Medulla oblongata (tissue), 1 donor: ENCODE data around the gene VPS18.
"Not testable (repeated sequence)": the region's sequence is repeated elsewhere in the genome, so short reads cannot be mapped to it uniquely, and the experiment has no call there.

Source experiments
- DNase-seq: peaks from one replicate; pipeline ENCODE4 v3.0.0-alpha.2; 2015; ENCODE audit errors: extremely low spot score

The VPS18 gene

GRCh38 chr15:40893733-40894680 is at the start of gene VPS18:
VPS18 (plus strand) TSS chr15:40894450; CDS start chr15:40894769, 319 bp downstream.
- peak; percentile 99 for DNase-seq

GRCh38 chr15:40844696-40845030 is 49.6 kb upstream of the VPS18 start:
- DNase-seq: no peak

GRCh38 chr15:40845036-40845435 is 49.2 kb upstream of the VPS18 start:
- no peak for DNase-seq

GRCh38 chr15:40845511-40846284 is 48.6 kb upstream of the VPS18 start:
- no peak for DNase-seq

GRCh38 chr15:40846841-40847222 is 47.4 kb upstream of the VPS18 start:
- DNase-seq: no peak

- DNase-seq: peak; percentile 80
Measured at GRCh38 chr15:40847223-40847961, 46.9 kb upstream of the VPS18 start.

- no peak for DNase-seq
Measured at GRCh38 chr15:40850576-40851112, 43.6 kb upstream of the VPS18 start.

- DNase-seq: no peak
Measured at GRCh38 chr15:40852529-40852928, 41.7 kb upstream of the VPS18 start.

- no peak for DNase-seq
Measured at GRCh38 chr15:40853241-40853890, 40.9 kb upstream of the VPS18 start.

- no peak for DNase-seq
Measured at GRCh38 chr15:40854161-40854560, 40.1 kb upstream of the VPS18 start.

GRCh38 chr15:40855706-40856234 is 38.5 kb upstream of the VPS18 start:
- DNase-seq: no peak

- DNase-seq: no peak
Measured at GRCh38 chr15:40856746-40857145, 37.5 kb upstream of the VPS18 start.

GRCh38 chr15:40857601-40858341 is 36.5 kb upstream of the VPS18 start:
- DNase-seq: peak; percentile 64

- DNase-seq: no peak
Measured at GRCh38 chr15:40858706-40859105, 35.5 kb upstream of the VPS18 start.

- DNase-seq: peak; percentile 64
Measured at GRCh38 chr15:40859206-40859851, 34.9 kb upstream of the VPS18 start.

GRCh38 chr15:40861147-40861546 is 33.1 kb upstream of the VPS18 start:
- DNase-seq: not testable (repeated sequence)

- no peak for DNase-seq
Measured at GRCh38 chr15:40863660-40864270, 30.5 kb upstream of the VPS18 start.

- no peak for DNase-seq
Measured at GRCh38 chr15:40867199-40867598, 27.1 kb upstream of the VPS18 start.

- no peak for DNase-seq
Measured at GRCh38 chr15:40869686-40870085, 24.6 kb upstream of the VPS18 start.
